MCF 10A (cell line): ENCODE results near the gene DNAJC30. TPM values are rescaled to one million over a fixed set of nuclear protein-coding genes. Genes with fewer than 3 reads are reported as not detected.

ENCODE experiments used
- BruUV-seq: library from RNA; stranded (reverse); fragments of 400-500 nt; replicated peaks from 2 replicates; lab custom pipeline; 2021; lab: Mats Ljungman, UMichigan
- CTCF ChIA-PET: fragments of 300-600 bp; sonication (Branson Sonifier 250); formaldehyde crosslinking; extraction: SDS; loops from one replicate; lab custom pipeline; 2021; ENCODE audit warnings: antibody characterized with exemption, inconsistent platforms; lab: Yijun Ruan, JAX
- POLR2A ChIA-PET: fragments of 300-600, 350-650 bp; sonication (Branson Sonifier 250); formaldehyde crosslinking; extraction: SDS; loops from one replicate; lab custom pipeline; 2020; ENCODE audit warnings: antibody characterized with exemption, inconsistent platforms; lab: Yijun Ruan, JAX
- DNase-seq: peaks from one replicate; pipeline ENCODE4 v3.0.0-alpha.2; 2018; ENCODE audit not compliant: unreplicated experiment
- H3K27ac Mint-ChIP-seq: one replicate; pipeline ENCODE4 v1.8.0; 2022; ENCODE audit warnings: mild to moderate bottlenecking, low read depth, mixed read lengths; ENCODE audit not compliant: unreplicated experiment
- H3K27me3 Mint-ChIP-seq: one replicate; pipeline ENCODE4 v1.8.0; 2022; ENCODE audit warnings: mixed read lengths; ENCODE audit not compliant: insufficient read depth, unreplicated experiment
- H3K36me3 Mint-ChIP-seq: one replicate; pipeline ENCODE4 v1.8.0; 2022; ENCODE audit warnings: mild to moderate bottlenecking, moderate library complexity, mixed read lengths; ENCODE audit not compliant: insufficient read depth, unreplicated experiment
- H3K4me1 Mint-ChIP-seq: one replicate; pipeline ENCODE4 v1.8.0; 2022; ENCODE audit warnings: mixed read lengths; ENCODE audit not compliant: insufficient read depth, unreplicated experiment
- H3K4me3 Mint-ChIP-seq: one replicate; pipeline ENCODE4 v1.8.0; 2022; ENCODE audit warnings: mild to moderate bottlenecking, moderate library complexity, mixed read lengths; ENCODE audit not compliant: unreplicated experiment
- H3K9me3 Mint-ChIP-seq: one replicate; pipeline ENCODE4 v1.8.0; 2022; ENCODE audit warnings: mixed read lengths; ENCODE audit not compliant: unreplicated experiment
- CTCF ChIP-seq: fragments of 200-600 bp; IDR thresholded peaks from one replicate; pipeline ENCODE4 v1.8.0; 2022; ENCODE audit warnings: antibody characterized with exemption, mild to moderate bottlenecking; ENCODE audit not compliant: unreplicated experiment
- intact Hi-C: fragments of 100-400 bp; cut with micrococcal nuclease; formaldehyde crosslinking; loops from 2 replicates; pipeline ENCODE4 v1.14.1; 2022
- total RNA-seq: library from RNA; stranded (reverse); gene quantifications from 2 replicates; pipeline ENCODE4 v1.2.3, GENCODE V29; 2022

DNAJC30 gene
- total RNA-seq, 1 experiment from 2014 or later = 11.4 TPM

- no peak overlapping the region for H3K4me3 Mint-ChIP-seq
- ChIA-PET POLR2A (no interaction called here), CTCF (interaction anchor here (1.1 to 1.3 kb wide), 3 partner anchors 12 to 39 kb away, joined by 3 to 5 read pairs (median 3); partner anchors contain the start of gene VPS37D)
- DNase-seq = no peak
- H3K36me3 Mint-ChIP-seq = no peaks in the 10 kb centered on the region
- no peak overlapping the region for H3K27ac Mint-ChIP-seq
- BruUV-seq = no TSS peak
- H3K4me1 Mint-ChIP-seq = peaks cover 10% of the 10 kb centered on the region
- TF ChIP-seq CTCF = no peak
- intact Hi-C loops = no loop called here
- H3K27me3 Mint-ChIP-seq = peaks cover 39% of the 10 kb centered on the region
- H3K9me3 Mint-ChIP-seq = no peaks in the 10 kb centered on the region
Measured at GRCh38 chr7:73652541-73652949, 30.7 kb downstream of the DNAJC30 start.

- Mint-ChIP-seq H3K4me3 (no peak overlapping the region), H3K9me3 (no peaks in the 10 kb centered on the region), H3K36me3 (no peaks in the 10 kb centered on the region), H3K4me1 (peaks cover 16% of the 10 kb centered on the region), H3K27ac (no peak overlapping the region), H3K27me3 (peaks cover 39% of the 10 kb centered on the region)
- no peak for DNase-seq
- ChIA-PET CTCF (interaction anchor here (0.8 kb wide), 1 partner anchor 44 kb away, joined by 3 read pairs; no protein-coding TSS in a partner anchor), POLR2A (no interaction called here)
- no peak for TF ChIP-seq CTCF
- intact Hi-C loops = no loop called here
- no TSS peak for BruUV-seq
Measured at GRCh38 chr7:73650524-73650923, 32.7 kb downstream of the DNAJC30 start.

GRCh38 chr7:73649576-73649975 is 33.7 kb downstream of the DNAJC30 start:
- peaks cover 16% of the 10 kb centered on the region for H3K4me1 Mint-ChIP-seq
- no TSS peak for BruUV-seq
- CTCF ChIA-PET = interaction anchor here (0.7 to 0.8 kb wide), 2 partner anchors 43 to 166 kb away, joined by 3 to 4 read pairs; no protein-coding TSS in a partner anchor
- TF ChIP-seq CTCF = no peak
- POLR2A ChIA-PET = no interaction called here
- no peaks in the 10 kb centered on the region for H3K9me3 Mint-ChIP-seq
- H3K27me3 Mint-ChIP-seq = peaks cover 39% of the 10 kb centered on the region
- no peaks in the 10 kb centered on the region for H3K36me3 Mint-ChIP-seq
- H3K27ac Mint-ChIP-seq = no peak overlapping the region
- no peak for DNase-seq
- intact Hi-C loops = no loop called here
- no peak overlapping the region for H3K4me3 Mint-ChIP-seq

GRCh38 chr7:73648593-73649332 is 34.5 kb downstream of the DNAJC30 start:
- POLR2A ChIA-PET = no interaction called here
- intact Hi-C loops = no loop called here
- BruUV-seq = no TSS peak
- H3K4me1 Mint-ChIP-seq = peaks cover 16% of the 10 kb centered on the region
- H3K4me3 Mint-ChIP-seq = peak overlapping the region; percentile 46
- H3K9me3 Mint-ChIP-seq = no peaks in the 10 kb centered on the region
- H3K36me3 Mint-ChIP-seq = no peaks in the 10 kb centered on the region
- no peak for DNase-seq
- H3K27me3 Mint-ChIP-seq = peaks cover 39% of the 10 kb centered on the region
- TF ChIP-seq CTCF = no peak
- CTCF ChIA-PET = no interaction called here
- H3K27ac Mint-ChIP-seq = peak overlapping the region; percentile 22
